Endothelial cell (in vitro differentiated cells): ENCODE results near the gene SLC2A4. TPM values are rescaled to one million over a fixed set of nuclear protein-coding genes. Genes with fewer than 3 reads are reported as not detected.
"Not testable (repeated sequence)": the region's sequence is repeated elsewhere in the genome, so short reads cannot be mapped to it uniquely, and the experiment has no call there.

Experiments
- DNase-seq: peaks from one replicate; pipeline ENCODE4 v3.0.0; 2021; ENCODE audit warnings: low spot score
- H3K27ac Mint-ChIP-seq: one replicate; pipeline ENCODE4 v1.8.0; 2021; ENCODE audit warnings: mixed read lengths, inconsistent platforms; ENCODE audit not compliant: unreplicated experiment
- H3K27me3 Mint-ChIP-seq: one replicate; pipeline ENCODE4 v1.8.0; 2021; ENCODE audit warnings: mild to moderate bottlenecking, moderate library complexity, mixed read lengths, inconsistent platforms; ENCODE audit not compliant: unreplicated experiment
- H3K36me3 Mint-ChIP-seq: one replicate; pipeline ENCODE4 v1.8.0; 2021; ENCODE audit warnings: mild to moderate bottlenecking, low read depth, mixed read lengths, inconsistent platforms; ENCODE audit not compliant: unreplicated experiment
- H3K4me1 Mint-ChIP-seq: one replicate; pipeline ENCODE4 v1.8.0; 2021; ENCODE audit warnings: mild to moderate bottlenecking, mixed read lengths, inconsistent platforms; ENCODE audit not compliant: unreplicated experiment
- H3K4me3 Mint-ChIP-seq: one replicate; pipeline ENCODE4 v1.8.0; 2021; ENCODE audit warnings: mild to moderate bottlenecking, mixed read lengths, inconsistent platforms; ENCODE audit not compliant: unreplicated experiment
- H3K9me3 Mint-ChIP-seq: one replicate; pipeline ENCODE4 v1.8.0; 2021; ENCODE audit warnings: mixed read lengths, inconsistent platforms; ENCODE audit not compliant: unreplicated experiment
- CTCF ChIP-seq: fragments of 200-600 bp; sonication (generic); IDR thresholded peaks from one replicate; pipeline ENCODE4 v1.5.0; 2021; ENCODE audit warnings: antibody characterized with exemption; ENCODE audit not compliant: unreplicated experiment
- total RNA-seq: library from RNA; stranded (reverse); fragmentation: NEBNext Ultra II Directional; extraction: Animal tissue kit (Norgen Biotek cat#: 25700); gene quantifications from one replicate; pipeline ENCODE4 v1.2.1, GENCODE V29; 2021; ENCODE audit not compliant: unreplicated experiment

Gene SLC2A4
- total RNA-seq, 1 donor from 2014 or later = 2.2 TPM

GRCh38 chr17:7241783-7242716 is 39.5 kb upstream of the SLC2A4 start, which contains the start of gene GABARAP:
GABARAP (minus strand) TSS chr17:7242449; CDS start chr17:7242330, 119 bp downstream.
- Mint-ChIP-seq H3K36me3 (peaks cover 48% of the 10 kb centered on the region), H3K4me1 (peaks cover 37% of the 10 kb centered on the region), H3K27ac (peak within 1 kb of the TSS; percentile 100), H3K9me3 (no peaks in the 10 kb centered on the region), H3K27me3 (peaks cover 30% of the 10 kb centered on the region), H3K4me3 (peak within 1 kb of the TSS; percentile 98)
- DNase-seq = peak; percentile 92
- TF ChIP-seq CTCF = no peak

- no peak for TF ChIP-seq CTCF
- peaks cover 35% of the 10 kb centered on the region for H3K4me1 Mint-ChIP-seq
- H3K27ac Mint-ChIP-seq = peak overlapping the region; percentile 100
- peak; percentile 91 for DNase-seq
- H3K27me3 Mint-ChIP-seq = peaks cover 28% of the 10 kb centered on the region
- H3K9me3 Mint-ChIP-seq = no peaks in the 10 kb centered on the region
- peaks cover 44% of the 10 kb centered on the region for H3K36me3 Mint-ChIP-seq
- peak overlapping the region; percentile 98 for H3K4me3 Mint-ChIP-seq
Observed at GRCh38 chr17:7242717-7243452, 38.6 kb upstream of the SLC2A4 start.

- no peaks in the 10 kb centered on the region for H3K9me3 Mint-ChIP-seq
- no peak for DNase-seq
- peak overlapping the region; percentile 91 for H3K4me3 Mint-ChIP-seq
- peak overlapping the region; percentile 95 for H3K27ac Mint-ChIP-seq
- H3K27me3 Mint-ChIP-seq = peaks cover 28% of the 10 kb centered on the region
- H3K4me1 Mint-ChIP-seq = peaks cover 35% of the 10 kb centered on the region
- H3K36me3 Mint-ChIP-seq = peaks cover 44% of the 10 kb centered on the region
- TF ChIP-seq CTCF = no peak
Observed at GRCh38 chr17:7243453-7243729, 38.1 kb upstream of the SLC2A4 start.

- Mint-ChIP-seq H3K36me3 (peaks cover 44% of the 10 kb centered on the region), H3K27me3 (peaks cover 28% of the 10 kb centered on the region), H3K4me3 (peak overlapping the region; percentile 81), H3K4me1 (peaks cover 35% of the 10 kb centered on the region)
- not testable (repeated sequence) for H3K9me3 Mint-ChIP-seq, DNase-seq, H3K27ac Mint-ChIP-seq
Observed at GRCh38 chr17:7243838-7244237, 37.7 kb upstream of the SLC2A4 start.

GRCh38 chr17:7246779-7247178 is 34.7 kb upstream of the SLC2A4 start:
- H3K4me1 Mint-ChIP-seq = peaks cover 34% of the 10 kb centered on the region
- H3K27ac Mint-ChIP-seq = no peak overlapping the region
- H3K4me3 Mint-ChIP-seq = peak overlapping the region; percentile 80
- H3K9me3 Mint-ChIP-seq = no peaks in the 10 kb centered on the region
- peaks cover 35% of the 10 kb centered on the region for H3K36me3 Mint-ChIP-seq
- DNase-seq = no peak
- peaks cover 13% of the 10 kb centered on the region for H3K27me3 Mint-ChIP-seq
- no peak for TF ChIP-seq CTCF
